Tibial nerve (tissue), 3 donors: Measurements from ENCODE around the gene CAVIN3.

Source experiments
- CTCF ChIP-seq, 5 experiments: fragments of 200-600 bp in 3 of 5; fragments of 450-650 bp in 2 of 5; sonication (generic) in 3 of 5; IDR thresholded peaks; one replicate each; pipeline ENCODE4 v1.5.1; 2016 to 2019; ENCODE audit warnings: antibody characterized with exemption in 5 of 5, mild to moderate bottlenecking in 3 of 5, moderate library complexity in 2 of 5
- POLR2A ChIP-seq, 2 donors: fragments of 450-650 bp; IDR thresholded peaks; one replicate each; pipeline ENCODE4 v1.6.1; 2017; ENCODE audit warnings: antibody characterized with exemption in 2 of 2, mild to moderate bottlenecking in 2 of 2, moderate library complexity in 2 of 2

- TF ChIP-seq CTCF (IDR thresholded peaks at IDR 0.05) (no peak), POLR2A (IDR thresholded peaks at IDR 0.05) (no peak)
Observed at GRCh38 chr11:6305297-6305696, 15.0 kb downstream of the CAVIN3 start.
